OCI-LY7 (cell line): ENCODE measurements around the gene PPP1CA. TPM values are rescaled to one million over a fixed set of nuclear protein-coding genes. Genes with fewer than 3 reads are reported as not detected.

Source experiments
- BruUV-seq: library from RNA; stranded (reverse); fragments of 400-500 nt; replicated peaks from 2 replicates; lab custom pipeline; 2021; lab: Mats Ljungman, UMichigan
- CTCF ChIA-PET: fragments of 300-600 bp; sonication (Branson Sonifier 250); formaldehyde crosslinking; loops from one replicate; lab custom pipeline; 2022; ENCODE audit warnings: antibody characterized with exemption; ENCODE audit not compliant: unreplicated experiment; lab: Charles Lee
- POLR2A ChIA-PET: fragments of 300-600 bp; sonication (Branson Sonifier 250); formaldehyde crosslinking; loops from one replicate; lab custom pipeline; 2022; ENCODE audit warnings: antibody characterized with exemption; lab: Charles Lee
- DNase-seq: peaks from one replicate; pipeline ENCODE4 v3.0.0-alpha.2; 2015; ENCODE audit warnings: low spot score
- H2AFZ ChIP-seq: fragments of 200-600 bp; sonication (generic), shearing (Covaris generic); 2 replicates; pipeline ENCODE4 v1.6.1; 2014; ENCODE audit warnings: mild to moderate bottlenecking, antibody characterized with exemption, low read length, moderate library complexity
- H3K27ac ChIP-seq: fragments of 200-600 bp; sonication (generic); 2 replicates; pipeline ENCODE4 v1.5.1; 2014; ENCODE audit warnings: mixed run types, low read depth, mild to moderate bottlenecking, moderate library complexity, low read length, inconsistent platforms; ENCODE audit not compliant: poor library complexity, severe bottlenecking
- H3K36me3 ChIP-seq: fragments of 200-600 bp; sonication (generic); 2 replicates; pipeline ENCODE4 v1.6.1; 2014; ENCODE audit warnings: mild to moderate bottlenecking, antibody characterized with exemption, low read length, moderate library complexity, mixed read lengths; ENCODE audit not compliant: insufficient read depth
- H3K4me1 ChIP-seq: fragments of 200-600 bp; sonication (generic); 2 replicates; pipeline ENCODE4 v1.5.1; 2014; ENCODE audit warnings: mild to moderate bottlenecking, low read length; ENCODE audit not compliant: insufficient read depth, poor library complexity, severe bottlenecking
- H3K4me2 ChIP-seq: fragments of 200-600 bp; sonication (generic); 2 replicates; pipeline ENCODE4 v1.6.1; 2014; ENCODE audit warnings: mild to moderate bottlenecking, low read length
- H3K4me3 ChIP-seq: fragments of 200-600 bp; sonication (generic); 2 replicates; pipeline ENCODE4 v1.5.1; 2014; ENCODE audit warnings: mild to moderate bottlenecking, low read depth, low read length; ENCODE audit not compliant: poor library complexity, severe bottlenecking
- H3K79me2 ChIP-seq: fragments of 200-600 bp; sonication (generic); 2 replicates; pipeline ENCODE4 v1.6.1; 2016; ENCODE audit warnings: low read depth, mild to moderate bottlenecking, low read length, moderate library complexity, mixed read lengths; ENCODE audit not compliant: insufficient read depth
- H3K9me2 ChIP-seq: fragments of 200-600 bp; sonication (generic); 2 replicates; pipeline ENCODE4 v1.6.1; 2016; ENCODE audit warnings: mild to moderate bottlenecking, low read length, mixed read lengths; ENCODE audit not compliant: insufficient read depth
- H3K9me3 ChIP-seq: fragments of 200-600 bp; sonication (generic); 2 replicates; pipeline ENCODE4 v1.6.1; 2014; ENCODE audit warnings: mild to moderate bottlenecking, mixed run types, low read length, mixed read lengths
- H4K20me1 ChIP-seq: fragments of 200-600 bp; sonication (generic); 2 replicates; pipeline ENCODE4 v1.6.1; 2014; ENCODE audit warnings: mild to moderate bottlenecking, antibody characterized with exemption, low read length, moderate library complexity, mixed read lengths; ENCODE audit not compliant: insufficient read depth
- EZH2phosphoT487 ChIP-seq: fragments of 200-600 bp; sonication (generic); IDR thresholded peaks from 2 replicates; pipeline ENCODE4 v1.6.1; 2018; ENCODE audit warnings: low read depth, borderline replicate concordance, mild to moderate bottlenecking, mixed run types, antibody characterized with exemption, low read length, moderate library complexity, mixed read lengths
- intact Hi-C: fragments of 100-400 bp; cut with micrococcal nuclease; formaldehyde crosslinking; loops from one replicate; pipeline ENCODE4 v1.10.0; 2022; ENCODE audit not compliant: unreplicated experiment
- total RNA-seq, 2 experiments: library from RNA; depleted of rRNA in 1 of 2; stranded (reverse); fragments of >200 nt in 1 of 2; shearing (Covaris generic) in 1 of 2; gene quantifications; 2 replicates each; pipeline ENCODE4 v1.2.3, GENCODE V29; 2014 to 2022
- TF ChIP-seq, protein P1 (sequence below): fragments of 200-600 bp; sonication (generic); conservative IDR thresholded peaks from 2 replicates; pipeline ENCODE4 v1.5.1; 2014; ENCODE audit warnings: mild to moderate bottlenecking, antibody characterized with exemption, low read length, moderate library complexity, mixed read lengths

PPP1CA gene
- total RNA-seq, 2 experiments from 2014 or later: 210 to 311 TPM

DNA sequence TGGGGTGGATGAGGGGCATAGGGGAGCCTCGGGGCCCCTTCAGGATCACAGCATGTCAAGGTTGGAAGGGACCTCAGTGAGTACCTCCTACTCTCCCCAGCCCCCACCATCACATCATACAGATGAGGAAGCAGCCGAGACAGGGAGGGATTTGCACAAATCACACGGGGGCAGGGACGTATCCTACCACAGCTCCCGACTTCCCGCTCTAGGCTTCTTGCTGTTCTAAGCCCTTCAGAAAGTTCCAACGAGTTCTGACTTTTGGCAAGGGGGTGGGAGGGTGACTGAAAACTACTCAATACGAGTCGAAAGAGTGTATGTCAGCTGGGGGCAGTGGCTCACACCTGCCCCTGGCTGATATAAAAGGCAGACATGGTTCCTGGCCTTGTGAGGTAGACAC, 14.6 kb downstream of the PPP1CA start:
- intact Hi-C loops: no loop called here
- Histone ChIP-seq H2AFZ (no peak overlapping the region), H3K36me3 (no peaks in the 10 kb centered on the region), H3K4me2 (no peak overlapping the region), H3K4me1 (peaks cover 32% of the 10 kb centered on the region), H3K79me2 (peaks cover 11% of the 10 kb centered on the region; the same call in 1 of the 2 replicates), H4K20me1 (no peaks in the 10 kb centered on the region), H3K9me3 (no peaks in the 10 kb centered on the region), H3K4me3 (no peak overlapping the region), H3K27ac (no peak overlapping the region), H3K9me2 (no peaks in the 10 kb centered on the region)
- no peak for DNase-seq
- CTCF ChIA-PET: interaction anchor here (0.5 to 1.1 kb wide), 5 partner anchors 30 to 1024 kb away, joined by 3 to 5 read pairs (median 3); partner anchors contain the start of gene AIP
- TF ChIP-seq, protein P1, sequence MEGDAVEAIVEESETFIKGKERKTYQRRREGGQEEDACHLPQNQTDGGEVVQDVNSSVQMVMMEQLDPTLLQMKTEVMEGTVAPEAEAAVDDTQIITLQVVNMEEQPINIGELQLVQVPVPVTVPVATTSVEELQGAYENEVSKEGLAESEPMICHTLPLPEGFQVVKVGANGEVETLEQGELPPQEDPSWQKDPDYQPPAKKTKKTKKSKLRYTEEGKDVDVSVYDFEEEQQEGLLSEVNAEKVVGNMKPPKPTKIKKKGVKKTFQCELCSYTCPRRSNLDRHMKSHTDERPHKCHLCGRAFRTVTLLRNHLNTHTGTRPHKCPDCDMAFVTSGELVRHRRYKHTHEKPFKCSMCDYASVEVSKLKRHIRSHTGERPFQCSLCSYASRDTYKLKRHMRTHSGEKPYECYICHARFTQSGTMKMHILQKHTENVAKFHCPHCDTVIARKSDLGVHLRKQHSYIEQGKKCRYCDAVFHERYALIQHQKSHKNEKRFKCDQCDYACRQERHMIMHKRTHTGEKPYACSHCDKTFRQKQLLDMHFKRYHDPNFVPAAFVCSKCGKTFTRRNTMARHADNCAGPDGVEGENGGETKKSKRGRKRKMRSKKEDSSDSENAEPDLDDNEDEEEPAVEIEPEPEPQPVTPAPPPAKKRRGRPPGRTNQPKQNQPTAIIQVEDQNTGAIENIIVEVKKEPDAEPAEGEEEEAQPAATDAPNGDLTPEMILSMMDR: no peak
- no peak for TF ChIP-seq EZH2phosphoT487
- no TSS peak for BruUV-seq
- POLR2A ChIA-PET: interaction anchor here (0.7 to 1.4 kb wide), 4 partner anchors 22 to 95 kb away, joined by 3 to 6 read pairs (median 4); no protein-coding TSS in a partner anchor

DNA sequence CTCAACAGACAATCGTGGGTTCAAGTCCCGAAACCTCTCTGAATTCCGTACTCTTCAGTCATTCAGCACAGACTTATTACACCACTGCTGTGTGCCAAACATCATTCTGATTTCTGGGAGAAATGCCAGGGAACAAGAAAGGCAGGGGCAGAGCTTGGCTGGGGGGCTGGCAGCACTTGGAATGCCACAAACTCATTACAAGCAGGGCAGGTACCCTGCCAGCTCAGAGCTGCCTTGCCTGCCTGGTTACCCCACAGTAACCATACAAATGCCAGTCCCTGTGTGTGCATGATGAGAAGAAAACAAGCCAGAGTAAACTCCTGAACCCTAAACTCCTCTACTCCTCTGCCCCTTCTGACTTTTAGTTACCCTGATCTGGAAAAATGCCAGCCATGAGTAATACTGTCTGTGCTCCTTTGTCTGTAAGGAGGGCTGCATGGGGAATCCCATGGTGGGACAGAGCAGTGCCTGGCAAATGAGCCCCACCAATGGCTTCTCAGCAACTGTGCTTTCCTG, 16.7 kb downstream of the PPP1CA start:
- no peaks in the 10 kb centered on the region for H3K9me2 ChIP-seq
- no peaks in the 10 kb centered on the region for H3K9me3 ChIP-seq
- no peak overlapping the region for H3K27ac ChIP-seq
- H4K20me1 ChIP-seq: no peaks in the 10 kb centered on the region
- POLR2A ChIA-PET: interaction anchor here (1.3 kb wide), 1 partner anchor 33 kb away, joined by 3 read pairs; no protein-coding TSS in a partner anchor
- no peaks in the 10 kb centered on the region for H3K36me3 ChIP-seq
- CTCF ChIA-PET: interaction anchor here (0.9 kb wide), 1 partner anchor 28 kb away, joined by 3 read pairs; no protein-coding TSS in a partner anchor
- intact Hi-C loops: loop anchor here (5.0 kb wide), 2 partner anchors 288 to 303 kb away; no protein-coding TSS in a partner anchor
- H2AFZ ChIP-seq: no peak overlapping the region
- no peaks in the 10 kb centered on the region for H3K79me2 ChIP-seq
- no TSS peak for BruUV-seq
- H3K4me2 ChIP-seq: no peak overlapping the region
- TF ChIP-seq, protein P1: no peak
- TF ChIP-seq EZH2phosphoT487: no peak
- DNase-seq: no peak
- H3K4me3 ChIP-seq: no peak overlapping the region
- peaks cover 37% of the 10 kb centered on the region for H3K4me1 ChIP-seq
